ENCODE results near the gene TIMM44. TPM values are rescaled to one million over a fixed set of nuclear protein-coding genes. Genes with fewer than 3 reads are reported as not detected.

TIMM44 gene
- total RNA-seq, 1 experiment from 2014 or later = 57.8 TPM

- intact Hi-C loops (cut with micrococcal nuclease; ENCODE audit: unreplicated experiment) = no loop called here
- Mint-ChIP-seq H3K27me3 (ENCODE audit: unreplicated experiment) (no peaks in the 10 kb centered on the region), H3K27ac (ENCODE audit: unreplicated experiment) (peak overlapping the region; percentile 37), H3K9me3 (ENCODE audit: low read depth, unreplicated experiment) (no peaks in the 10 kb centered on the region), H3K36me3 (ENCODE audit: insufficient read depth, unreplicated experiment) (peaks cover 24% of the 10 kb centered on the region), H3K4me1 (ENCODE audit: low read depth, unreplicated experiment) (peaks cover 18% of the 10 kb centered on the region), H3K4me3 (ENCODE audit: low read depth, unreplicated experiment) (no peak overlapping the region)
- no peak for TF ChIP-seq CTCF (IDR thresholded peaks at IDR 0.05; ENCODE audit: unreplicated experiment)
- BruUV-seq (replicated peaks) = no TSS peak
- CTCF ChIA-PET = no interaction called here
- DNase-seq = no peak
Measured at GRCh38 chr19:7987114-7987768, 43.8 kb upstream of the TIMM44 start.

GRCh38 chr19:7986321-7987113 is 43.1 kb upstream of the TIMM44 start:
- peaks cover 24% of the 10 kb centered on the region for H3K36me3 Mint-ChIP-seq (ENCODE audit: insufficient read depth, unreplicated experiment)
- intact Hi-C loops (cut with micrococcal nuclease; ENCODE audit: unreplicated experiment) = no loop called here
- peaks cover 18% of the 10 kb centered on the region for H3K4me1 Mint-ChIP-seq (ENCODE audit: low read depth, unreplicated experiment)
- no peak for DNase-seq
- no peak overlapping the region for H3K27ac Mint-ChIP-seq (ENCODE audit: unreplicated experiment)
- TF ChIP-seq CTCF (IDR thresholded peaks at IDR 0.05; ENCODE audit: unreplicated experiment) = no peak
- H3K4me3 Mint-ChIP-seq (ENCODE audit: low read depth, unreplicated experiment) = no peak overlapping the region
- H3K27me3 Mint-ChIP-seq (ENCODE audit: unreplicated experiment) = no peaks in the 10 kb centered on the region
- no peaks in the 10 kb centered on the region for H3K9me3 Mint-ChIP-seq (ENCODE audit: low read depth, unreplicated experiment)
- CTCF ChIA-PET = no interaction called here
- no TSS peak for BruUV-seq (replicated peaks)

GRCh38 chr19:7985481-7985911 is 42.0 kb upstream of the TIMM44 start:
- no peaks in the 10 kb centered on the region for H3K9me3 Mint-ChIP-seq (ENCODE audit: low read depth, unreplicated experiment)
- peaks cover 18% of the 10 kb centered on the region for H3K4me1 Mint-ChIP-seq (ENCODE audit: low read depth, unreplicated experiment)
- BruUV-seq (replicated peaks) = no TSS peak
- peaks cover 27% of the 10 kb centered on the region for H3K36me3 Mint-ChIP-seq (ENCODE audit: insufficient read depth, unreplicated experiment)
- CTCF ChIA-PET = no interaction called here
- no peak overlapping the region for H3K27ac Mint-ChIP-seq (ENCODE audit: unreplicated experiment)
- no peaks in the 10 kb centered on the region for H3K27me3 Mint-ChIP-seq (ENCODE audit: unreplicated experiment)
- DNase-seq = no peak
- H3K4me3 Mint-ChIP-seq (ENCODE audit: low read depth, unreplicated experiment) = no peak overlapping the region
- intact Hi-C loops (cut with micrococcal nuclease; ENCODE audit: unreplicated experiment) = no loop called here
- no peak for TF ChIP-seq CTCF (IDR thresholded peaks at IDR 0.05; ENCODE audit: unreplicated experiment)

- CTCF ChIA-PET = no interaction called here
- no TSS peak for BruUV-seq (replicated peaks)
Measured at GRCh38 chr19:7983995-7984837, 40.8 kb upstream of the TIMM44 start.

More at GRCh38 chr19:7983995-7984837, 40.8 kb upstream of the TIMM44 start:
- TF ChIP-seq CTCF (IDR thresholded peaks at IDR 0.05; ENCODE audit: unreplicated experiment) = no peak
- Mint-ChIP-seq H3K27ac (ENCODE audit: unreplicated experiment) (no peak overlapping the region), H3K36me3 (ENCODE audit: insufficient read depth, unreplicated experiment) (peaks cover 29% of the 10 kb centered on the region), H3K27me3 (ENCODE audit: unreplicated experiment) (no peaks in the 10 kb centered on the region), H3K4me1 (ENCODE audit: low read depth, unreplicated experiment) (peaks cover 18% of the 10 kb centered on the region), H3K4me3 (ENCODE audit: low read depth, unreplicated experiment) (no peak overlapping the region), H3K9me3 (ENCODE audit: low read depth, unreplicated experiment) (no peaks in the 10 kb centered on the region)
- no peak for DNase-seq
- intact Hi-C loops (cut with micrococcal nuclease; ENCODE audit: unreplicated experiment) = no loop called here

Data from Calu3 (cell line).